Lung microvascular endothelial cell (primary cell): Measurements from ENCODE around the gene KHDRBS2. TPM values are rescaled to one million over a fixed set of nuclear protein-coding genes. Genes with fewer than 3 reads are reported as not detected.

Experiments
- DNase-seq, 2 donors: peaks; one replicate each; pipeline versions ENCODE4 v3.0.0 to v3.0.0-alpha.2; 2010; ENCODE audit warnings: low read depth in 2 of 2
- total RNA-seq: library from RNA; depleted of rRNA; stranded (reverse); fragments of >200 nt; gene quantifications from 2 replicates; pipeline ENCODE4 v1.2.1, GENCODE V29; 2014

Gene KHDRBS2
- total RNA-seq, 1 donor from 2014 or later, result not detected

DNA sequence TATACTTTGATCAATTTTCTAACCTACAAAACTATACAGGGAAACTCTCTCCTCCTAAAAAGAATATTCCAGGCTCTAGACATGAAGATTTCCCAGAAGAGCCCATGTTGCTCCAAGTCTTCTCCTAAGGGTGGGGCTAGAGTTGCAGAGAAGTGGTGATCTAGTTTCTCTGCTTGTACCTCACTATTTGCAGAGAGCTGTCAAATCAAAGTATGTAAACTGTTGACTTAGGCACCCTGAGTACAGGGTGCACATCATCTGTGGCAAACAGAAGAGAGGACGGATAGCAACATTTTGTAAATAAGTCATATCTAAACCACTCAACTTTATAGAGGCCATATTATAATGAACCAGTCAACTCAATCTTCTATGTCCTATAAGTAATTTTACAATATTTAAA lies 250.1 kb downstream of the KHDRBS2 start:
- no peak for DNase-seq

DNA sequence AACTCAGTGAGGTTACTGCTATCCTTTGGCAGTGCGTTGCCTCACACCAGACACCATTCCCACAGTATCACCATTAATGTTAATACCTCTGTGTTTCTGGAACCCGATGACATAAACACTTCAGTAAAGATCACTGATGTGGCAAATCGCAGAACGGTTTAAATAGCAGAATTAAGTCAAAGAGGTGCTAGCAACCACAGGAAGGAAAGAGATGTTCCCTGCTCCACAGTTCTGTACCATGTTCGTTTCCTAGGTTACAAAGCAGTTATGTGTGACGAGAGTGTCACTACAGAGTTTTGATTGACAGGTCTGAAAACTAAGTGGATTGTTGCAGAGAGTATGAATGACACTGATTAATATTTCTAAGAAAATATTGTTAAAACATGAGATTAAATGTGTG lies 272.3 kb downstream of the KHDRBS2 start:
- no peak for DNase-seq

DNA sequence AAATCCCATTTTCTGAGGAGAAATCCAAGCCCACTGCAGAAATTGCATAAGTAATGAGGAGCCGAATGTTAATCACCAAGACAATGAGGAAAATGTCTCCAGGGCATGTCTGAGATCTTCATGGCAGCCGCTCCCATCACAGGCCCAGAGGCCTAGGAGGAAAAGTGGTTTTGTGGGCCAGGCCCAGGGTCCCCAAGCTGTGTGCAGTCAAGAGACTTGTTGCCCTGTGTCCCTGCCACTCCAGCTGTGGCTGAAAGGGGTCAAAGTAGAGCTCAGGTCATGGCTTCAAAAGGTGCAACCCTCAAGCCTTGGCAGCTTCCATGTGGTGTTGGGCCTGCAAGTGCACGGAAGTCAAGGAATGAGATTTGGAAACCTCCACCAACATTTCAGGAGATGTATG lies 276.6 kb downstream of the KHDRBS2 start:
- no peak for DNase-seq

DNA sequence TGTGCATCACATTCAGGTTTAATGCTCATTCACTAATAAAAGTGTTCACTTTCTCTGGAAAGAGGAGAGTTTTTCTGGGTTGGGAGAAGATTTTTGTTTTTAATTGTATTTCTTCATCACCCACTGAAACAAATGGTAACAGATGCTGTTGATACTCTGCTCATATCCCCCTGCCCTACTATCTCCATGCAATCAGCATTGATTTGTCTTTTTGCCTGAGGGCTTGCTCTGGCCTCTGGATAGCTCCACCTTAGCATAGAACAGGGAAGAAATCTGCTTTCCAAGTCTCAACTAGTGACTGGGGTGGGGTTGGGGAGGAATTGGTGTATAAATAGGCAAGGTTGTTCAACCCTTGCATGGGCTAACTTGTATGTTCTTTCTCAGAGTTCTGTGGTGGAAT lies 296.4 kb downstream of the KHDRBS2 start:
- no peak for DNase-seq

DNA sequence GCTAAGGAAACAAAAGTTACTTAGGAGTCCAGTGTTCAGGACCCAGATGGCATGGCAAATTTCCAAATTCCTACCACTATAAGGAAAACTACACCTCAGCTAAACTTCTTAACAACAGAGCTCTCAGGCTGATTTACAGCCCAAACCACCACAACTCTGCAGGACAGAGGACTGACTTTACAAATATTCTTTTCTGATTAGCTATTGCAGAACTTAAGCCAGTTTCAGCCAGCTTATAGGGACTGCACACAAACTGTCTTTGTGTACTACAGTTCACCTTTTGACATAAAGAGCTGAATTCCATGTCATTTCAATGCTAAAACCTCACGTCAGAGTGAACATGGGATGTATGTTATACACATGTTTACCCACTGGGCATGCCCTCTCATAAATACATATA lies 305.4 kb downstream of the KHDRBS2 start:
- DNase-seq, result no peak

DNA sequence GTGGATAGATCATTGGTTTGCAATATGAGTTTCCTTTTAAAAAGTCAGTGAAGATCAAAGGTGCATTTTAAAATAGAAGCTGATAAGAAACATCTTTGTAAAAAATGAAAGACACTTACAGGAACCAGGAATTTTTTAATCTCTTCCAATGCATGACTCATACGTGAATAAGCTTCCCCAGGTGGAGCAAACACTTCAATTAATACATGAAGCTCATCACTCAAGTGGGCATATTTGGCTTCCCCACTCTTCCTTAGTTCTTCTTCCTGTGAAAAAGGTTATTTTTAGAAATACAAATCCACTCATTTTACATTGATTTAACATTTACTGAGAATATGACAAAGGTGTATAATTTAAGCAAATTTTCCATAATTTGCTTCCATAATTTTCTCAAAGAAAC lies 308.1 kb downstream of the KHDRBS2 start:
- no peak for DNase-seq

DNA sequence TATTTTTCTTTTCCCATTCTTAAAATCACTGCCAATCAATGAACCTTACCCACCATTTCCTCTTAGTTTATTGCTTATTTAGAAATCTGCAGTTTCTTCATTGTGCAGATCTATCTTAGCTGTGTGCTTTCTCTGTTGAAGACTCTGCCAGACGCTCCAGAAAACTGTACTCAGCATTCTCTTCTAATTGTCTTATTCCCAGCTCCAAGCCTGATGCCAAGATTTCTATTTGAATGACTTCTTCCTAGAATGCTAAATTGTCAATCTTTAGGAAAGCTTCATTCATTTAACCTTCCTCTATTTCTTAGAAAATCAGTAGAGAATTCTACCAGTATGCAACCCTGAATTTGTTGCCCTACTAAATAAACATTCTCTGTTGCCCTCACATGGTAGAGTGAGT lies 308.9 kb downstream of the KHDRBS2 start:
- DNase-seq, result no peak

DNA sequence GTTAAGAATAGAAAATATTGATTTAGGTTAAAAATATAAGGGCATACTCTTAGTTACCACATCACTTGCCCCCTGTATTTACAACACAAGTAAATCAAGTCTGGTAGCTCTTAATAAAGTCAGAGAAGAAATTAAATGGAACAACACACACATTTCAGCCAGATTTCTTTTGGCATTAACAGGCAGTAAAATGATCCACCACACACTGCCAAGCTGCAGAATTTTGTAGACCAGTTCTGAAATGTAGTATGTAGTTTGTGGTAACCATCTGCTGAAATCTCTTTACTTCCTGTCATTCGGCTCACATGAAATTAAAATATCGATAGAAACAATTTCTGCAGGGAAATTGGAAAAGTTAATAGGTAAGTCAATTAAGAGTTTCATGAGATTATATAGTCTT lies 326.8 kb downstream of the KHDRBS2 start:
- no peak for DNase-seq

DNA sequence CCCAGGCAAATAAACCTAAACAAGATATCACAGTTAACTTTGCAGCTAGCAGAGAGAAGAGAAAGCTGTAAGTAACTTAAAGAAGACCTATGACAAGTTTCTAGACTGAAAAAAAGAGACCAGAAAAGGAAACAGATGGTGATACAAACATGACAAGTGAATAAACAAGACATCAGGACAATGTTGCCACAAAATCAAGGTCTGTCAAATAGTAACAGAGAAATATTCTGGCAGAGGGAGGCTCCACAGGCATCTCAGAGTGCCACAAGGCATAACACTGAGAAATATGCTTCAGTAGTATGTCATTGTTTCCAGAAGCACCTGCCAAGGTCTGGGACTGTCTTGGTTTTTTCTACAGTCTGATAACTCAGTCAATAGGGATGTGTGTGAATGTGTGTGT lies 332.2 kb downstream of the KHDRBS2 start:
- no peak for DNase-seq

DNA sequence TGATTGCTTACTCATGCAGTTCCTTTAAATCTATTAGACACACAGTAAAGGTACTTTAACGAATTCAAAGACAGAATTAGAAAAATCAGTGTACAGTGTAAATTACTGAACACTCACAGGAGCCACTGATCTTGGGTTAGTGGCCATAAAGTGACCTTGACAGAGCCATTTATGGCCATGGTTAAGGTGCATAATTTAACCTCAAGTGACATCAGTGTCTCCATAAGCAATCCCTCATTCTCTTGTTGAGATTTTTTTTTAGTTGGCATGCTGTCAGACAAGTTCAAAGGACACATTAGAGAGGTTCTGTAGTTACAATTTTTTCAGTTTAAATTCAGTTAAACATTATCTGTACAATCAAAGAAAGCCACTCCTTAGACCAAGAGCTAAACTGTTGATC lies 334.4 kb downstream of the KHDRBS2 start:
- DNase-seq, result no peak

DNA sequence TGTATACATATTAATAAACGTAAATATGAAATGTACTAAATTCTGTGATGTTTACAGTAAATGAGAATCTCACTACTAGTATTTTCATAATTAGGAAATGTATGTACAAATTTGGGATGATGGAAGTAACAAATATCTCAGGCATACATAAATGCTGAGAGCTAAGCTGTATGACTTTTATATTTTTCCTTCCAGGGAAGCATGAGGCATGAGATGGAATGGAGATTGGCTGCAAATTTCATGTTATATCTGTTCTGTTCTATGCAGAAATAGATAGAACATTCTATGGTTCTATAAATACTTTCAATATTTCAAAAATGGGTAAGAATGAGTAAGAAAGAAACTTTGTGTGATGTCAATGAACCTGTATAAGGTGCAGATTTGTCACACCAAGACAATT lies 335.2 kb downstream of the KHDRBS2 start:
- DNase-seq, result no peak

DNA sequence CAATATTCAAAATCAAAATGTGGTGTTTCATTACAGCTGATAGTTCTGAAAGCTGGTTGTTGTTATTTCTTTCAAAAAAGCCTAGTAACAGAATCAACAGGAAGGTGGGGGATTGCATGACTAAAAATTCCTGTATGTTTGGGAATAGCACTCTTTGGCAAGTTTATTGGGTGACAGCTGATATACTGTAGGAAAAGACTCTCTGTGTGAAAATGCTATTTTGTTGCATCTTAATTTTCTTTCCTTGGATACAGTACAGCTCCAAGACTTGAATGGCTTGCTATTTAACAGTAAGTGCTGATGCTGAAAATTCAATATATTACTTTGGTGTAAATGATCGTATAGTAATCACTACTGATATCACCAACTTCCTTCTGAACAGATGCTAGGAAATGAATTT lies 336.1 kb downstream of the KHDRBS2 start:
- DNase-seq, result no peak

DNA sequence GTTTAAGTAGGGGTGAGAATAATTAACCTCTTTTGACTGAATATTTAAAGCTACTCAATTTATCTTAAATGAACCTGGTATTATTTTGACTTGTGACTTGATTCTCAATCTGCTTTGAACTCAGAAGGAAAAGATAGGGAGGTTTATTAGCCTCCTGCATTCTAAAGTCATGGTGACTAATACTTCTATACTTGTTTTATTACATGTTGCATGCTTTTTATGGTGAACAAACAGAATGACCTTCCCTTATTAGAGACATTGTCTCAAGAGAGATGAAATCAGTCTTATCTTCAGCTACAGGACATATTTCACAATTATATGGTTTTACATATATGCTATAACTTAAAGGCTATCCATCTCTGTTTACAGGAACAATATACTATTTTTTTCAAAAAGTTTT lies 336.9 kb downstream of the KHDRBS2 start:
- no peak for DNase-seq

DNA sequence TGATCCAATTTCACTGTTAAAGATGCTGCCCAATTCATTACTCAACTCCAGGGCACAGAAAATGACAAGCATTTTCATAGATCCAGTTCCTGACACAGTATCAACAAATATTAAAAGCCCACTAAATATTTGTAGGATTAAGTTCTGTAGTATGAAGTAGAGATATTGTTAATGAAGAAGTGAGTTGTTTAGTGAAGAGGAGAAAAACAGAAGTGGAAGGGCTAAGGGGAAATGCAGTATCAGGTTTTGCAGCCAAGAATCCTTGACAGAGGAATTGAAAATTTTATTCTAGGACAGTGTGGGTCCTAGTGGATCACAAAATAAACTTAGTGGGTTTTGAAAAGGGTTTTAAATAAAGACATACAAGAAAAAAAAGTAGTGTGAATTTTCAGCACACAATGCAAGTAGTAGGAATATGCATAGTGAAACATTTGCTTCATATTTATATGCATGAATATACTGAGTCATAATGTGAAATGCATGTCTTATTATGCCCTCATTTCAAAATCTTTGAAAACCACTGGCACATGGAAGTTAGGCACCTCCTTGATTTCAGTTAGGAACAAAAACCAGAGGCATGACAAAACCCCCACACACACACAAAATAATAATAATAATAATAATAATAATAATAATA lies 338.6 kb downstream of the KHDRBS2 start:
- no peak for DNase-seq

DNA sequence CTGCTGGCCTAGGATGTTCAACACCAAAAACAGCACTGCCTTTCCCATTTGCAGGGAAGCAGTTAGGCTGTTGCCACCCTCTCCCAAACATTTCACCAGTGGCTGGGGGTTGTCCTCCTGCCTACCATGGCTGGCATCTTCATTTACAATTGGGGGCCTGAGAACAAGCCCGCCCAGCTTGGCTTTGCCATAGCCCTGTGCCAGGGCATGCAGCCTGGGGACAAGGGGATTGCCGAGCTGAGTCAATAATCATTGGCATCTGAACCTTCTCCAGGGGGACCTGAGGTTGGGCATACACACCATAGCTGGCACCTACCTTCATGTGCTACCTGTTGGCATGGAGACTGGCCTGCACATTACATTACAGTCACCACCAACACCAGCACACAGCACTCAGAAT lies 345.1 kb downstream of the KHDRBS2 start:
- no peak for DNase-seq

DNA sequence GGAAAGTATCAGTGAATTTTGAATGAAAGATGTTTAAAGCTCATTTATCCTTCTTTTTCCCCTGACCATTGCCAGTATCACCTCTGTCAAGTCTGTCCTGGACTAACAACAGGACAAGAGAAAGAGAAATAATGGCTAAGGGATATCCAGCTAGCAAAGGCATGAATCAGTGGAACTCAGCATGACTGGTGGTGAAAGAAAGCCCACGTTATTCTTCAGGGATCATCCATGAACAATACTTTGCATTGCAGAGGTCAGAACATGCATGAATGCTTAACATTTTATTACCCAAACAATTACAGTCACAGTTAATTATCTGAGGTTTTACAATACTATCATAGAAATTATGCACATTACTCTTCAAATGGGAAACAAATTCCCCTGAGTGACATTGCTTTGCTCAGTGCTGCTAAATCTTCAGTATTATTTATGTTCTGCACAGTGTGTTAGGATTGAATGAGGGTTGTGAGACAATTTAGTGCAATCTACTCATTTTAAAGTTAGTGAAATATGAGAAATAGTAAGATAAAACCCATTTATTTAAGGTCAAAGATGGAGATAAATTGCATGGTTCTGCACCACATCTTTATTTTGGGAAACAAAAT lies 350.7 kb downstream of the KHDRBS2 start:
- no peak for DNase-seq

DNA sequence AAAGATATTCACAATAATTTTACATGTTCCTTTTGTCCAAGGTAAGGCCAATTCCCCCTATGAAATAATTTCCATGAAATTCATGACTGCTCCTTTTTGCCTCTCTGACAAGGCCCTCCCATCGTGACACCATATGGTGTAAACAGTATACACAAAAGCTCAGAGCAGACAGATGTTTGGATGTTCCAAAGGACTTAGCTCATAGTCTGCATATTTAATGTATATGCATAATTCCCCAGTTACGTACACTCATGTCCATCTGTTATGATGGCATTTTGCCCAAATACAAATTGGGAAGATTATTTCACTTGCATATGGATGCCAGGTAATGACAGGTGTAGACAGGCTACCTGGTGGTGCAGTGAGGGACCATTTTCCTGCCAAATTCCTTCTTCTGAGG lies 376.5 kb downstream of the KHDRBS2 start:
- DNase-seq, result no peak

DNA sequence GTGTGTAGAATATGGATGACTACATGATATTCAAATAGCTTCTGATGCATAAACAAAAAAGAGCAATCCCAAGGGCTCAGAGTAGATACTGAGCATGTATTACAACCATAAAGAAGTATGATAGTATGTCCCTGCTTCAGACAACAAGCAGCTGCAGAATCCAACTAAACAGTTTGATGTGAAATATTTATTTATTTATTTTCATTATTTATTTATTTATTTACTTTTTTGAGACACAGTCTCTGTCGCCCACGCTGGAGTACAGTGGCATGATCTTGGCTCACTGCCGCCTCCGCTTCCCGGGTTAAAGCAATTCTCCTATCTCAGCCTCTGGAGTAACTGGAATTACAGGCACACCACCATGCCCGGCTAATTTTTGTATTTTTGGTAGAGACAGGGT lies 384.3 kb downstream of the KHDRBS2 start:
- no peak for DNase-seq

DNA sequence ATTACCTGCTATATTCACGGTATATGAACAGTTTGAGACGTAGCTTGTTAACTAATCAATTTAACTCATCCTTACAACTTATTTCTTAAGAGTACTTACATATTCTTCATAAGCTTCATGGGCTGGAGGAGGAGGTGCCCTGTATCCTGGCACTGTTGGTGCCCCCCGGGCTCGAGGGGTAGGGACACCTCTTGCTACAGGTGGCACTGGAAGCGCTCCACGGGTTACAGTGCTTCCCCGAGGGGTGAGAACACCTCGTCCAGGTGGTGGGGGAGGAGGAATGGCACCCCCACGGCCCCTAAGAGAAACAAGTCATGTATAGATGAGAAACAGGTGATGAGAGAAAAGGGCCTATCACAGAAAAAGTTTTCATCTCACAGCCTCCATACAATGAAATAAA lies 391.5 kb downstream of the KHDRBS2 start:
- DNase-seq, result no peak

DNA sequence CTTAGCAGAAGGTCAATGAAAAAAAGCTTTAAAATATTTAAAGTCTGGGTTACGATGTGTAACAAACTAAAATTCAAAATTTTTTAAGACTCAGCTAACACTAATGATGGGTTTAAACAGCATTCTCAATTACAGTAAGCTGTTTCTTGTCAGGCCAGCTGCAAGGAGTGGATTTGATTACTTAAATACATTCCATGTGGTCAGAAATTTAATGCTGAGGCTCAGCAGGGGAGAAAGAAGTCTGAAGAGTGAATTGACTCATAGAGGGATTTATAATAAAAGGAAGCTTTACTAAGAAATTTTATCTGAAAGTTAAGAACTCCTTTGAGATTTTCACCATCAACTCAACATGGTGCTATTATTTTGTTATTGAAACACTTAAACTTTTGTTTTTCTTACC lies 398.6 kb downstream of the KHDRBS2 start:
- no peak for DNase-seq

DNA sequence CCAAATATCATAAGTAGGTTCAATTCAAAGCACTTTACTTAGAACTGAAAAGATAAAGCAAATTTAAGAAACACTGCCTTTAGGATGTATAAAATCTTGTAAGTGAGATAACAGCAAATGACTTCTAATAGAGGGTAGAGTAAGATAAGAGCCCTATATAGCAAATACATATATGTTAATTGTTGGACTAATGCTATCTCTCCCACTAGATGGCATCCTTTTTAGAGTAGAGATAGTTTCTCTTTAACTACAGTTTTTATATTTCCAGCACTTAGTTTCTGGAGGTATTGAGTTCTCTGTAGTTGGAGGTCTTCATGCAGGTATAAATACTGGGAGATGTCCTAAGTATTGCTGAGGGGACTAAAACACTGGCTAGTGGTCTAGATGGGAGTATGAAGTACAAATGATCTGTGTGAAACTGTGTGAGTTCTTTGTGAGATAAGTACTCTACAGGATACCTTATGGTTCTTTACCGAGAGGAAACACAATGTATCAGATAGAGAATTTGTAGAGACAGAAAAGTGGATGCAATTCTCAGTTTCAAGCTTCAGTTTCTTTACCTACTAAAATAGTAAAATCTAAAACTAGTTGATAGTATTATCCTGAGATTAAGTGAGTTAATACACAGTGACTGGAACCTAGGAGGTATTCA lies 399.3 kb downstream of the KHDRBS2 start:
- no peak for DNase-seq

DNA sequence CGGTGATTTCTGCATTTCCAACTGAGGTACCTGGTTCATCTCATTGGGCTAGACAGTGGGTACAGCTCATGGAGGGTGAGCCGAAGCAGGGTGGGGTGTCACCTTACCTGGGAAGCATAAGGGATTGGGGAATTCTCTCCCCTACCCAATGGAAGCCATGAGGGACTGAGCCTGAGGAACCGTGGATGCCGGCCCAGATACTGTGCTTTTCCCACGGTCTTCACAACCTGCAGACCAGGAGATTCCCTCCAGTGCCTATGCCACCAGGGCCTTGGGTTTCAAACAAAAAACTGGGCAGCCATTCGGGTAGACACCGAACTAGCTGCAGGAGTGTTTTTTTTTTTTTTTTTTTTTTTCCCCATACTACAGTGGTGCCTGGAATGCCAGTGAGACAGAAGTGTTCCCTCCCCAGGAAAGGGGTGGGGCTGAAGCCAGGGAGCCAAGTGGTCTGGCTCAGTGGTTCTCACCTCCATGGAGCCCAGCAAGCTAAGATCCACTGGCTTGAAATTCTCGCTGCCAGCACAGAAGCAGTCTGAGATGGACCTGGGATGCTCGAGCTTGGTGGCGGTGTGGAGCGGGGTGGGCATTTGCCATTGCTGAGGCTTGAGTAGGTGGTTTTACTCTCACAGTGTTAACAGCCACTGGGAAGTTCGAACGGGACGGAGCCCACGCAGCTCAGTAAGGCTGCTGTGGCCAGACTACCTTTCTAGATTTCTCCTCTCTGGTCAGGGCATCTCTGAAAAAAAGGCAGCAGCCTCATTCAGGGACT lies 416.2 kb downstream of the KHDRBS2 start:
- DNase-seq, result no peak
